ENCODE results near the gene ZDHHC13.

The ZDHHC13 gene

GRCh38 chr11:19168090-19168489 is 51.1 kb downstream of the ZDHHC13 start:
- CTCF ChIA-PET: interaction anchor here (0.6 to 1.4 kb wide), 3 partner anchors 26 to 97 kb away, joined by 3 to 5 read pairs (median 4); no protein-coding TSS in a partner anchor
- no peak overlapping the region for H3K27ac ChIP-seq
- DNase-seq (ENCODE audit: low spot score): no peak
- TF ChIP-seq CTCF (conservative IDR thresholded peaks at IDR 0.05; ENCODE audit: low read depth): no peak
- POLR2A ChIA-PET (ENCODE audit: low non-redundant PET): no interaction called here

- DNase-seq (ENCODE audit: low spot score): no peak
- CTCF ChIA-PET: no interaction called here
- POLR2A ChIA-PET (ENCODE audit: low non-redundant PET): no interaction called here
Observed at GRCh38 chr11:19173004-19173689, 56.2 kb downstream of the ZDHHC13 start.

GRCh38 chr11:19173964-19174638 is 57.1 kb downstream of the ZDHHC13 start:
- TF ChIP-seq CTCF (conservative IDR thresholded peaks at IDR 0.05; ENCODE audit: low read depth): no peak
- CTCF ChIA-PET: no interaction called here
- POLR2A ChIA-PET (ENCODE audit: low non-redundant PET): no interaction called here
- no peak for DNase-seq (ENCODE audit: low spot score)
- H3K27ac ChIP-seq: no peak overlapping the region

More at GRCh38 chr11:19173004-19173689, 56.2 kb downstream of the ZDHHC13 start:
- no peak for TF ChIP-seq CTCF (conservative IDR thresholded peaks at IDR 0.05; ENCODE audit: low read depth)
- H3K27ac ChIP-seq: no peak overlapping the region

GRCh38 chr11:19176629-19177186 is 59.7 kb downstream of the ZDHHC13 start:
- CTCF ChIA-PET: no interaction called here
- DNase-seq (ENCODE audit: low spot score): no peak

GRCh38 chr11:19181531-19182261 is 64.7 kb downstream of the ZDHHC13 start:
- H3K27ac ChIP-seq: no peak overlapping the region
- ChIA-PET CTCF (no interaction called here), POLR2A (ENCODE audit: low non-redundant PET) (no interaction called here)
- TF ChIP-seq CTCF (conservative IDR thresholded peaks at IDR 0.05; ENCODE audit: low read depth): no peak
- no peak for DNase-seq (ENCODE audit: low spot score)

More at GRCh38 chr11:19176629-19177186, 59.7 kb downstream of the ZDHHC13 start:
- H3K27ac ChIP-seq: no peak overlapping the region
- no peak for TF ChIP-seq CTCF (conservative IDR thresholded peaks at IDR 0.05; ENCODE audit: low read depth)
- POLR2A ChIA-PET (ENCODE audit: low non-redundant PET): no interaction called here

GRCh38 chr11:19183646-19184045 is 66.7 kb downstream of the ZDHHC13 start:
- DNase-seq (ENCODE audit: low spot score): no peak
- no peak overlapping the region for H3K27ac ChIP-seq
- CTCF ChIA-PET: interaction anchor here (0.6 to 0.7 kb wide), 3 partner anchors 29 to 47 kb away, joined by 3 read pairs; no protein-coding TSS in a partner anchor
- no peak for TF ChIP-seq CTCF (conservative IDR thresholded peaks at IDR 0.05; ENCODE audit: low read depth)
- POLR2A ChIA-PET (ENCODE audit: low non-redundant PET): no interaction called here
